PC-9 (cell line): Measurements from ENCODE around the gene INKA2. TPM values are rescaled to one million over a fixed set of nuclear protein-coding genes. Genes with fewer than 3 reads are reported as not detected.

Experiments used
- BruUV-seq: library from RNA; stranded (reverse); fragments of 400-500 nt; replicated peaks from 2 replicates; lab custom pipeline; 2021; lab: Mats Ljungman, UMichigan
- CTCF ChIA-PET: fragments of 300-600 bp; sonication (Branson Sonifier 250); formaldehyde crosslinking; loops from one replicate; lab custom pipeline; 2022; ENCODE audit warnings: antibody characterized with exemption; lab: Charles Lee
- POLR2A ChIA-PET: fragments of 300-600 bp; sonication (Branson Sonifier 250); formaldehyde crosslinking; loops from one replicate; lab custom pipeline; 2022; ENCODE audit warnings: antibody characterized with exemption; ENCODE audit not compliant: unreplicated experiment; lab: Charles Lee
- DNase-seq, 2 experiments: peaks; one replicate each; pipeline versions ENCODE4 v3.0.0 to v3.0.0-alpha.2; 2015 to 2022; ENCODE audit warnings: mixed read lengths in 1 of 2
- H2AFZ ChIP-seq: fragments of 200-600 bp; sonication (generic); 2 replicates; pipeline ENCODE4 v1.8.1; 2017; ENCODE audit warnings: antibody characterized with exemption
- H3F3A ChIP-seq: fragments of 200-600 bp; sonication (generic); 2 replicates; pipeline ENCODE4 v1.8.1; 2017; ENCODE audit warnings: antibody characterized with exemption, mild to moderate bottlenecking, low read depth; ENCODE audit not compliant: insufficient read depth
- H3K27ac ChIP-seq: fragments of 200-600 bp; sonication (generic); 2 replicates; pipeline ENCODE4 v1.6.1; 2016; ENCODE audit warnings: mixed run types
- H3K27me3 ChIP-seq: fragments of 200-600 bp; sonication (generic); 2 replicates; pipeline ENCODE4 v1.6.1; 2016; ENCODE audit warnings: low read depth, mixed run types; ENCODE audit not compliant: insufficient read depth
- H3K36me3 ChIP-seq: fragments of 200-600 bp; sonication (generic); 2 replicates; pipeline ENCODE4 v1.6.1; 2016; ENCODE audit warnings: low read depth, mixed run types
- H3K4me1 ChIP-seq: fragments of 200-600 bp; sonication (generic); replicated peaks from 2 replicates; pipeline ENCODE4 v1.6.1; 2016; ENCODE audit warnings: mixed run types; ENCODE audit not compliant: insufficient read depth
- H3K4me2 ChIP-seq: fragments of 200-600 bp; sonication (generic); 2 replicates; pipeline ENCODE4 v1.6.1; 2017; ENCODE audit warnings: mixed run types
- H3K4me3 ChIP-seq: fragments of 200-600 bp; sonication (generic); 2 replicates; pipeline ENCODE4 v1.6.1; 2016; ENCODE audit warnings: mixed run types
- H3K79me2 ChIP-seq: fragments of 200-600 bp; sonication (generic); 2 replicates; pipeline ENCODE4 v1.6.1; 2017; ENCODE audit warnings: low read depth, mixed run types
- H3K9me2 ChIP-seq: fragments of 200-600 bp; sonication (generic); 2 replicates; pipeline ENCODE4 v1.8.1; 2017; ENCODE audit warnings: mild to moderate bottlenecking; ENCODE audit not compliant: insufficient read depth
- H3K9me3 ChIP-seq: fragments of 200-600 bp; sonication (generic); 2 replicates; pipeline ENCODE4 v1.8.1; 2016; ENCODE audit warnings: low read depth; ENCODE audit not compliant: insufficient read depth
- H4K20me1 ChIP-seq: fragments of 200-600 bp; sonication (generic); 2 replicates; pipeline ENCODE4 v1.8.1; 2017; ENCODE audit not compliant: insufficient read depth
- CTCF ChIP-seq: fragments of 200-600 bp; sonication (generic); conservative IDR thresholded peaks from 2 replicates; pipeline ENCODE4 v1.6.1; 2017; ENCODE audit warnings: mixed run types, antibody characterized with exemption, mild to moderate bottlenecking, moderate library complexity
- EZH2 ChIP-seq: fragments of 200-600 bp; sonication (generic); IDR thresholded peaks from 2 replicates; pipeline ENCODE4 v1.8.0; 2017; ENCODE audit warnings: antibody characterized with exemption, low read depth
- intact Hi-C: fragments of 100-400 bp; cut with micrococcal nuclease; formaldehyde crosslinking; loops from one replicate; pipeline ENCODE4 v1.10.0; 2022; ENCODE audit not compliant: unreplicated experiment
- total RNA-seq: library from RNA; stranded (reverse); gene quantifications from 2 replicates; pipeline ENCODE4 v1.2.3, GENCODE V29; 2021

INKA2 gene
- total RNA-seq, 1 experiment from 2014 or later: 1.4 TPM

GRCh38 chr1:111727056-111727455 is 12.1 kb downstream of the INKA2 start:
- Histone ChIP-seq H3K4me1 (peaks cover 6% of the 10 kb centered on the region), H3K4me3 (no peak overlapping the region), H3K4me2 (no peak overlapping the region), H3K79me2 (no peaks in the 10 kb centered on the region), H3F3A (no peaks in the 10 kb centered on the region), H3K36me3 (no peaks in the 10 kb centered on the region), H2AFZ (no peak overlapping the region), H3K9me2 (no peaks in the 10 kb centered on the region), H3K9me3 (no peaks in the 10 kb centered on the region), H3K27me3 (no peaks in the 10 kb centered on the region), H4K20me1 (no peaks in the 10 kb centered on the region), H3K27ac (no peak overlapping the region)
- BruUV-seq: no TSS peak
- intact Hi-C loops: no loop called here
- CTCF ChIA-PET: no interaction called here
- DNase-seq: no peak
- POLR2A ChIA-PET: no interaction called here
- TF ChIP-seq CTCF (no peak), EZH2 (no peak)

GRCh38 chr1:111725192-111725591 is 14.0 kb downstream of the INKA2 start:
- Histone ChIP-seq H3K36me3 (no peaks in the 10 kb centered on the region), H3K27ac (no peak overlapping the region), H3K27me3 (no peaks in the 10 kb centered on the region), H2AFZ (no peak overlapping the region), H3K4me2 (no peak overlapping the region), H3K9me3 (no peaks in the 10 kb centered on the region), H3F3A (no peaks in the 10 kb centered on the region), H3K4me1 (peaks cover 16% of the 10 kb centered on the region), H4K20me1 (no peaks in the 10 kb centered on the region), H3K9me2 (no peaks in the 10 kb centered on the region), H3K4me3 (no peak overlapping the region), H3K79me2 (no peaks in the 10 kb centered on the region)
- no TSS peak for BruUV-seq
- no peak for DNase-seq
- POLR2A ChIA-PET: no interaction called here
- intact Hi-C loops: no loop called here
- TF ChIP-seq CTCF: no peak
- TF ChIP-seq EZH2: no peak
- CTCF ChIA-PET: no interaction called here

GRCh38 chr1:111723871-111724270 is 15.3 kb downstream of the INKA2 start:
- BruUV-seq: no TSS peak
- ChIA-PET CTCF (no interaction called here), POLR2A (no interaction called here)
- intact Hi-C loops: no loop called here
- Histone ChIP-seq H3K9me3 (no peaks in the 10 kb centered on the region), H3F3A (no peaks in the 10 kb centered on the region), H4K20me1 (no peaks in the 10 kb centered on the region), H2AFZ (no peak overlapping the region), H3K27ac (no peak overlapping the region), H3K79me2 (no peaks in the 10 kb centered on the region), H3K27me3 (no peaks in the 10 kb centered on the region), H3K36me3 (no peaks in the 10 kb centered on the region), H3K9me2 (no peaks in the 10 kb centered on the region), H3K4me2 (no peak overlapping the region), H3K4me3 (no peak overlapping the region), H3K4me1 (peaks cover 16% of the 10 kb centered on the region)
- TF ChIP-seq EZH2: no peak
- TF ChIP-seq CTCF: no peak
- no peak for DNase-seq
